Gastrocnemius medialis (tissue), 4 donors: ENCODE data around the gene KCNT1. TPM values are rescaled to one million over a fixed set of nuclear protein-coding genes. Genes with fewer than 3 reads are reported as not detected.

Experiments used
- ATAC-seq, 2 donors: fragments of 150-250 bp; one replicate each; pipeline ENCODE4 v1.9.1; 2016
- DNase-seq, 2 donors: peaks; one replicate each; pipeline ENCODE4 v3.0.0-alpha.2; 2019
- H3K27ac ChIP-seq, 4 donors: fragments of 200-600 bp; sonication (generic); 1 replicate in 1 of 4; 2 replicates in 3 of 4; pipeline ENCODE4 v1.5.1; 2016 to 2018; ENCODE audit warnings: mild to moderate bottlenecking in 2 of 4, moderate library complexity in 1 of 4
- H3K27me3 ChIP-seq, 3 donors: fragments of 200-600 bp; sonication (generic) in 2 of 3; 1 replicate in 1 of 3; 2 replicates in 2 of 3; pipeline versions ENCODE4 v1.5.1 to v1.6.0; 2016 to 2019; ENCODE audit warnings: mild to moderate bottlenecking in 1 of 3, moderate library complexity in 1 of 3
- H3K36me3 ChIP-seq, 2 donors: fragments of 200-600 bp; sonication (generic) in 1 of 2; one replicate each; pipeline ENCODE4 v1.5.1; 2017 to 2018
- H3K4me1 ChIP-seq, 2 donors: fragments of 200-600 bp; sonication (generic) in 1 of 2; one replicate each; pipeline ENCODE4 v1.5.1; 2016 to 2017; ENCODE audit warnings: mild to moderate bottlenecking in 2 of 2
- H3K4me3 ChIP-seq, 4 donors: fragments of 200-600 bp; sonication (generic) in 3 of 4; 1 replicate in 1 of 4; 2 replicates in 3 of 4; pipeline ENCODE4 v1.5.1; 2016 to 2019; ENCODE audit warnings: mild to moderate bottlenecking in 2 of 4
- H3K9me3 ChIP-seq, 3 donors: fragments of 200-600 bp; sonication (generic) in 2 of 3; 1 replicate in 1 of 3; 2 replicates in 2 of 3; pipeline ENCODE4 v1.5.1; 2016 to 2019
- POLR2A ChIP-seq, 2 donors: fragments of 450-650 bp; IDR thresholded peaks; one replicate each; pipeline ENCODE4 v1.6.1; 2017; ENCODE audit warnings: antibody characterized with exemption in 2 of 2, mild to moderate bottlenecking in 2 of 2, moderate library complexity in 2 of 2
- in situ Hi-C, 4 donors: fragments of 200-750 bp; cut with MboI; loops; one replicate each; pipeline versions ENCODE4 v1.15.0 to v1.8.0; 2017; ENCODE audit warnings: low sequenced_read_pairs in 4 of 4
- intact Hi-C: fragments of 100-400 bp; cut with DNase I; formaldehyde crosslinking; loops from one replicate; pipeline ENCODE4 v1.15.1; 2023; ENCODE audit warnings: low total_unique reads
- total RNA-seq, 4 donors: library from RNA; depleted of rRNA; stranded (reverse); fragments of >200 nt; gene quantifications; one replicate each; pipeline versions ENCODE4 v1.1.0 to v1.2.3, GENCODE V29; 2016
- TF ChIP-seq, protein P1 (sequence below), 5 experiments: fragments of 450-650 bp in 3 of 5; fragments of 200-600 bp in 2 of 5; sonication (generic) in 2 of 5; IDR thresholded peaks in 4 of 5; conservative IDR thresholded peaks in 1 of 5; 1 replicate in 4 of 5; 2 replicates in 1 of 5; pipeline ENCODE4 v1.5.1; 2016 to 2019; ENCODE audit warnings: antibody characterized with exemption in 5 of 5, mild to moderate bottlenecking in 3 of 5, moderate library complexity in 3 of 5

KCNT1 gene
- total RNA-seq, 4 donors from 2014 or later = 2.3 to 8.7 (median 5.3) TPM

- intact Hi-C loops = no loop called here
- Histone ChIP-seq H3K9me3 (no peaks in the 10 kb centered on the region), H3K27me3 (no peaks in the 10 kb centered on the region), H3K36me3 (no peaks in the 10 kb centered on the region), H3K27ac (no peak overlapping the region), H3K4me1 (no peaks in the 10 kb centered on the region), H3K4me3 (no peak overlapping the region)
- no peak for TF ChIP-seq POLR2A (IDR thresholded peaks at IDR 0.05)
- TF ChIP-seq, protein P1, sequence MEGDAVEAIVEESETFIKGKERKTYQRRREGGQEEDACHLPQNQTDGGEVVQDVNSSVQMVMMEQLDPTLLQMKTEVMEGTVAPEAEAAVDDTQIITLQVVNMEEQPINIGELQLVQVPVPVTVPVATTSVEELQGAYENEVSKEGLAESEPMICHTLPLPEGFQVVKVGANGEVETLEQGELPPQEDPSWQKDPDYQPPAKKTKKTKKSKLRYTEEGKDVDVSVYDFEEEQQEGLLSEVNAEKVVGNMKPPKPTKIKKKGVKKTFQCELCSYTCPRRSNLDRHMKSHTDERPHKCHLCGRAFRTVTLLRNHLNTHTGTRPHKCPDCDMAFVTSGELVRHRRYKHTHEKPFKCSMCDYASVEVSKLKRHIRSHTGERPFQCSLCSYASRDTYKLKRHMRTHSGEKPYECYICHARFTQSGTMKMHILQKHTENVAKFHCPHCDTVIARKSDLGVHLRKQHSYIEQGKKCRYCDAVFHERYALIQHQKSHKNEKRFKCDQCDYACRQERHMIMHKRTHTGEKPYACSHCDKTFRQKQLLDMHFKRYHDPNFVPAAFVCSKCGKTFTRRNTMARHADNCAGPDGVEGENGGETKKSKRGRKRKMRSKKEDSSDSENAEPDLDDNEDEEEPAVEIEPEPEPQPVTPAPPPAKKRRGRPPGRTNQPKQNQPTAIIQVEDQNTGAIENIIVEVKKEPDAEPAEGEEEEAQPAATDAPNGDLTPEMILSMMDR (IDR thresholded peaks at IDR 0.05 in 4 of 5, conservative IDR thresholded peaks at IDR 0.05 in 1 of 5) = no peak
- no peak for ATAC-seq
- in situ Hi-C loops = no loop called here
- DNase-seq = no peak
These were observed 86.8 kb downstream of the KCNT1 start for GRCh38 chr9:135788576-135789300.

DNA sequence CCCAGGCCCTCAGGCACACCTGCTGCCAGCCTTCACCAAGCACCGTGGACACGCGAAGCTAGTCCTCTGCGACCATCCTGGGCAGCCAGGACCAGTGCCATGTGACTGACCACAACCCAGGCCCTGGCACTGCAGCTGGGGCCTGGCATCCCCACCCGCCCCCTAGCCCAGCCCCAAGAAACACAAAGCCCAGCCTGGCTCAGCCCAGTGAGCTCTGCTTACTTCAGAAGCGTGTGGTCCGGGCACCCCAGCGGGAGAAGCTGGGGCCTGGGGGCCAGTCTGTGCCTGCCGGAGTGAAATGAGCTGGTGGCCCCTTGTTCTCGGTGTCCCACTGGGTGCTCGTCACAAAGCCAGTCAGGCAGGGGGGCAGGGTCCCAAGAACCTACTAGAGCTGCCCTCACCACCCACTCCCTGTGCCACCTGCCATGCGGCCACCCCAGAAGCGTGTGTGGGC, 87.9 kb downstream of the KCNT1 start:
- no peaks in the 10 kb centered on the region for H3K4me1 ChIP-seq
- in situ Hi-C loops (no loop called here), intact Hi-C loops (no loop called here)
- no peaks in the 10 kb centered on the region for H3K36me3 ChIP-seq
- no peak for DNase-seq
- no peak for ATAC-seq
- H3K27ac ChIP-seq = no peak overlapping the region
- TF ChIP-seq, protein P1 (IDR thresholded peaks at IDR 0.05 in 4 of 5, conservative IDR thresholded peaks at IDR 0.05 in 1 of 5) = no peak
- no peak for TF ChIP-seq POLR2A (IDR thresholded peaks at IDR 0.05)
- no peaks in the 10 kb centered on the region for H3K9me3 ChIP-seq
- H3K4me3 ChIP-seq = no peak overlapping the region
- peaks cover 0 to 3% (median 0%) of the 10 kb centered on the region in 3 donors for H3K27me3 ChIP-seq

- H3K9me3 ChIP-seq = no peaks in the 10 kb centered on the region
- ATAC-seq (no peak), DNase-seq (no peak)
- in situ Hi-C loops (no loop called here), intact Hi-C loops (no loop called here)
- H3K27me3 ChIP-seq = peaks cover 0 to 4% (median 0%) of the 10 kb centered on the region in 3 donors
- TF ChIP-seq, protein P1 (IDR thresholded peaks at IDR 0.05 in 4 of 5, conservative IDR thresholded peaks at IDR 0.05 in 1 of 5) = no peak
- TF ChIP-seq POLR2A (IDR thresholded peaks at IDR 0.05) = no peak
- no peaks in the 10 kb centered on the region for H3K4me1 ChIP-seq
- H3K4me3 ChIP-seq = no peak overlapping the region
- no peak overlapping the region for H3K27ac ChIP-seq
- H3K36me3 ChIP-seq = no peaks in the 10 kb centered on the region
These were observed 88.4 kb downstream of the KCNT1 start for GRCh38 chr9:135790356-135790755.

- Histone ChIP-seq H3K9me3 (no peaks in the 10 kb centered on the region), H3K36me3 (no peaks in the 10 kb centered on the region), H3K4me1 (no peaks in the 10 kb centered on the region), H3K4me3 (no peak overlapping the region), H3K27me3 (peaks cover 0 to 8% (median 3%) of the 10 kb centered on the region in 3 donors), H3K27ac (no peak overlapping the region)
- intact Hi-C loops = no loop called here
- no peak for TF ChIP-seq POLR2A (IDR thresholded peaks at IDR 0.05)
- TF ChIP-seq, protein P1 (IDR thresholded peaks at IDR 0.05 in 4 of 5, conservative IDR thresholded peaks at IDR 0.05 in 1 of 5) = no peak
- in situ Hi-C loops = no loop called here
- no peak for ATAC-seq
- no peak for DNase-seq
These were observed 88.9 kb downstream of the KCNT1 start for GRCh38 chr9:135790850-135791249.
